Inflammatory macrophage treated with lipopolysaccharide for 1 hour (primary cell): ENCODE data around the gene PVR.
"Not testable (repeated sequence)": the region's sequence is repeated elsewhere in the genome, so short reads cannot be mapped to it uniquely, and the experiment has no call there.

Experiments
- DNase-seq, 2 donors: peaks; one replicate each; pipeline ENCODE4 v3.0.0-alpha.2; 2020 to 2022

Gene PVR

DNA sequence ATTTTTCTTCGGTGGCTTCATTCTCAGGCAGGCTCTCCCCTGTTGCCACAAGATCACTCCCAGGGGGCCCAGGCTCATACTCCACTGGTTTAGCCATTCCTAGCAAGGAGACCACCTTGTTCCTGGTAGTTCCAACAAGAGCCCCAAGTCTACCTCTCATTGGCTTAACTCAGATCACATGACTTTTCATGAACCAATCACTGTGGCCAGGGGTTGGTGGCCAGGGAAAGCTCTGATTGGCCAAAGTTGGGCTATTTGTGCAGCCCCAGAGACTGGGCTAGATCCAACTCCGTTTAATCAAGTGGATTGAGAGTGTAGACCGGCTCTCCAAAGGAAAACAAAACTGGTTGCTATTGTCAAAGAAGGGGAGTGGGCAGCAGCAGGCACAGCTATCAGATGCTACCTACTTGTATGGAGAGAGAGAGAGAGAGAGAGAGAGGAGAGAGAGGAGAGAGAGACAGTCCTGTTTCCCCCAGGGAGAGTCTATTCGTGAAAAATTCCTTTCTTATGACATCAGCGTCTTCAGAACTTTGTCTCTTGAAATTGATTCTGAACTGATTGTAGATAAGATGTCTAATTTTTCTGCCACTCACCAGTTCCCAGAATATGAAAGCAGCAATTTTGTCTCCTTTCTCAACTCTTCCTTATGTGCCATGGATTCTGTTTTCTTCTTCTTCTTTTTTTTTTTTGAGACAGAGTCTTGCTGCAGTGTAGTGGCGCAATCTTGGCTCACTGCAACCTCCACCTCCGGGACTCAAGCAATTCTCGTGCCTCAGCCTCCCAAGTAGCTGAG is 33.5 kb downstream of the PVR start:
- peak; percentile 38 to 40 for DNase-seq

DNA sequence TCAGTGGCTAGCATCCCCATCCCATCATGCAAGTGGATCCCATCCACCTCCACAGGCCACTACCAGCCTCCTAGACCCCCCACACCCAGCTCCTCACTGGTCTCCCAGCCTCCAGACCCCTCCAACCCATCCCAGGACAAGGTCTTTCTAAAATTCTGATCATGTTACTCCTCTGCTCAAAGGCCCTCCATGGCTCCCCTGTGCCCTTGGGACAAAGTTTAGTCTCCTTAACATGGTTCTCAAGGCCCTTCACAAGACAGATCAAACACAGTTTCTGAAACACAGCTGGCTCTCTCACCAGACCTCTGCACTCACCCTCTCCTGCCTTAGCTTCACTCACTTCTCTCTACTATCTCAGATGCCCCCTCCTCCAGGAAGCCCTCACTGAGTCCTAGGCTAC is 36.8 kb downstream of the PVR start:
- no peak for DNase-seq

DNA sequence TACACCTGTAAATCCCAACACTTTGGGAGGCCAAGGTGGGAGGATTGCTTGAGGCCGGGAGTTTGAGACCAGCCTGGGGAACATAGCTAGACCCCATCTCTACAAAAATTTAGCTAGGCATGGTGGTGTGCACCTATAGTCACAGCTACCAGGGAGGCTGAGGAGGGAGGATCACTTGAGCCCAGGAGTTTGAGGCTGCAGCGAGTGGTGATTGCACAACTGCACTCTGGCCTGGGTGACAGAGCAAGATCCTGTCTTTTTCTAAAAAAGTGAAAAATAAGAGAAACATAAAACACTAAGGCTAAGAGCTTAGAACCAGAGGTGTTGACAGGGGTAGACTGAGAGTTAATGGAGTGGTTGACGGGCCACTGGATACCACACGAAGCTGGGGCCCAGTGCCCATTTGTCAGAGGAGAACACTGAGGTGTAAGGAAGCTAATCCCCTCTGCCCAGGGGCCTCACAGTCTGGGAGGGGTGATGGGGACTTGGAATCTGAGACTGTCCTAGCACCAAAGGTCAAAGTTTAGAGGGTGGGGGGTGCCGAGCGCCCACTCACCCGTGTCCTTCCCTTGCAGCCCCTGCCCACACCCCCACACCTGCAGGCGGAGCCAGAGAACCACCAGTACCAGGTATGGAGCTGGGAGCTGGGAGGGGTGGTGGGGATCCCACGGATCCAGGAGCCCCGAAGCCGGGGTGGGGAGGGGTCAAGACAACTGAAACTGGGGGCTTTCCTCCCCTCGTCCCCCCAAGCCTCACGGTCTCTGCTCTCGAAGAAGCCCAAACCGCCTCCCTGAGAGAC is 38.5 kb downstream of the PVR start:
- DNase-seq = no peak

DNA sequence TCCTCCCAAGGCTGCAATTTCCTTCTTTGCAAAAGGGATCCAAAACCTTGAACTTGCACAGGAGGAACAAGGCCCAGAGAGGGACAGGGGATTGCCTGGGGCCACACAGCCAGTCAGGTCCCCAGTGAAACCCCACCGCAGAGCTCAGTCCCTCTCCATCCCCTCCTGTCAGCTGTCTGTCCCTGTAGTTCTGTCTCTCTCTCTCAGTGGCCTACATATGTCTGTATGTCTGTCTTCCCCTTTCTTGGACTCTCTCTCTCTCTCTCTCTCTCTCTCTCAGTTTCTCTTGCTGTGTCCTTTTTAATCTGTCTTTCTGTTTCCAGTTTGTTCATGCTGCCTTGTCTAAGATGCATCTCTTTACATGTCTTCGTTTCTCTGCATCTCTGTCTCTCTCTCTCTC is 39.1 kb downstream of the PVR start:
- DNase-seq = no peak

DNA sequence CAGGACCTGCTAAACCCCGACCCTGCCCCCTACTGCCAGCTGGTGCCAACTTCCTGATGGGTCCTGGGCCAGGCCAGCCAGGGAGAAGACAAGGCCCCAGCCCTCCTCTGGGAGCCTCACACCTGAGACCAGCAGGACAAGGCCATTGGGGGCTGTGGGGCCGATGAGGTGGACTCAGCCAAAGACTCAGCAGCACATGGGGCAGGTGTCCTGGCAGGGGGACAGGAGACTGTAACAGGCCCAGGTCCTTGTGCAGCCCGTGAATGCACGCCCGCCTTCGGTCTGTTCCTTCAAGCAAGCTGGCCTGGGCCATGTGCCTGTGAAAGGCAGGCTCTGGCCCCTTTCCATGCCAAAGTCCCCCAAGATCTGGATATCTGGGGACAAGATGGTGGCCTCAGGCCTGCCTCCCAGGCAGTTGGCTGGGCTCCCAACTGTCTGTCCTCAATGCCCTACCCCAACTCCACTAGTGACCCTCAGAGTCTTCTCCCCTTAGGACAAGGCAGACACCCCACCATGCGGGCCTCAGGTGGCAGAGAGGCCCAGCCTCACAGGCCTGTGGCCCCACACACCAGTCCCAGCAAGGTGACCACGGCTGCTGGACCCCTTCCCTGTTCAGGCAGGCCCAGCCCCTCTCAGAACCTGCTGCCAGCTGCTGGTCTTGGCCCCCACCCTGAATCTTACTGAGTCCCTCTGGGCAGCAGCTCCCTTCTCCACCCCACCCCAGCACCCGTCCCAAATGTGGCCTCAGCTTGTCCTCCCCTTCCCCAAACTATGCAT is 39.9 kb downstream of the PVR start:
- DNase-seq = no peak

DNA sequence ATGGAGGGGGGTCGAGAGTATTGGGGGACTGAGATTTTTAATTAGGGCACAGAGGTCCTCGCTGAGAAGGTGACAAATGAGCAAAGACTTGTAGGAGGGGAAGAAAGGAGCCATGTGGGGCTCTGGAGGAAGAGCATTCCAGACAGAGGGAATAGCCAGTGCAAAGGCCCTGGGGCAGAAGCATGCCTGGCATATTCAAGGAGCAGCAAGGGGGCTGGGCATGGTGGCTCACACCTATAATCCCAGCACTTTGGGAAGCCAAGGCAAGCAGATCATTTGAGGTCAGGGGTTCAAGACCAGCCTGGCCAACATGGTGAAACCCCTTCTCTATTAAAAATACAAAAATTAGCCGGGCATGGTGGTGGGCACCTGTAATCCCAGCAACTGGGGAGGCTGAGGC is 40.7 kb downstream of the PVR start:
- DNase-seq = not testable (repeated sequence)

DNA sequence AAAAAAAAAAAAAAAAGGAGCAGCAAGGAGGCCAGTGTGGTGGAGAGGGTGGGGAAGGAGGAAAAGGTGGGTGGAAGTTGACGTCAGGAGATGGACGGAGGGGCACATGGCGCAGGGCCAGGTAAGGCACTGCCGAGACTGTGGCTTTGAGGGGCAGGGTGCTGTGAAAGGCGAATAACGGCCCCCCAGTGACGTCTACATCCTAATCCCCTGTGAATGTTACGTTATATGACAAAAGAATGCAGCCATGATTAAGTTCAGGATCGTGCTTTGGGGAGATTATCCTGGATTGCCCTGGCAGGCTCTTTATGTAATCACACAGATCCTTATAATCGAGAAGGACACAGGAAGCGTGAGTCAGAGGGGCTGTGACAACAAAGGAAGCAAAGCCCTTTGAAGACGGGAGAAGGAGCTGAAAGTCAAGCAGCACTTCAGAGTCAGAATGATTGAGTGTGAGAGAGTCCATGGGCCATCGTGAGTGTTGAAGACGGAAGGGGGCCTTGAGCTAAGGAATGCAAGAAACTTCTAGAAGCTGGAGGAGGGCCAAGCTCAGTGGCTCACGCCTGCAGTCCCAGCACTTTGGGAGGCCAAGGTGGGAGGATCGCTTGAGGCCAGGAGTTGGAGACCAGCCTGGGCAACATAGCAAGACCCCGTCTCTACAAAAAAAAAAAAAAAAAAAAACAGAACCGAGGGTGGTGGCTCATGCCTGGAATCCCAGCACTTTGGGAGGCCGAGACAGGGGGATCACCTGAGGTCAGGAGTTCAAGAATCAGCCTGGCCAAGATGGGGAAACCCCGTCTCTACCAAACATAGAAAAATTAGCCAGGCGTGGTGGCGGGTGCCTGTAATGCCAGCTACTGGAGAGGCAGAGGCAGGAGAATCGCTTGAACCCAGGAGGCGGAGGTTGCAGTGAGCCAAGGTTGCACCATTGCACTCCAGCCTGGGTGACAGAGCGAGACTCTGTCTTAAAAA is 41.5 kb downstream of the PVR start:
- DNase-seq = peak; percentile 64 to 75

DNA sequence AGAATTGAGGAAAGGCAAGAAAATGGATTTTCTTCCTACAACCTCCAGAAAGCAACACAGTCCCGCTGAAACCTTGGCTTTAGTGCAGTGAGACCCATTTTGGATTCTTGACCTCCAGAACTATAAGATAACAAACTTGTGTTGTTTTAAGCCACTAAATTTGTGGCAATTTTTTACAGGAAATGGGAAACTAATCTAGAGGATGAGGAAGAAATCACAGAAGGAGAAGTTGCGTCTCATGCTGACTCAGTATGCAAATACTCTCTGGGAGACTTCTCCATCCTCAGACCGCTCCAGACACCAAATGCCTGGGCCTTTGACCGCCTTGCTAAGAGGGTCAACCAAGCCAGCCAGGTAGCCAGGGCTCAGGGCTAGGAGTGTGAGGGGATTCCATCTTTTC is 42.2 kb downstream of the PVR start:
- peak; percentile 87 to 88 for DNase-seq

DNA sequence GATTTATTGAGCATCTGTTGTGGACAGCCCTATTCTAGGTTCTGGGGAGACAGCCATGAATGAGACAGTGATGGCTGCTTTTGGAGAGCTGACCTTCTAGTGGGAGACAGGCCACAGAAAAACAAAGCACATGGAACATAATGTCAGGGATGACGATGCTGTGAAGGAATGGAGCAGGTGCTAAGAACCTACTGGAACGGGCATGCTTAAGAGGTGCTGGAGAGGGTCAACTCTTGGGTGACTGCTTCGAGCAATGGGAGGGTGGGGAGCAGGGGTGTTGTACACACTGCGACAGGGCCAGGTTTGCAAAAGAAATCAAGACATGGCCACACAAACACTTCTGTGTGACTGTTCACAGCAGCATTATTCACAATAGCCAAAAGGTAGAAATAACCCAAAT is 43.2 kb downstream of the PVR start:
- no peak for DNase-seq

DNA sequence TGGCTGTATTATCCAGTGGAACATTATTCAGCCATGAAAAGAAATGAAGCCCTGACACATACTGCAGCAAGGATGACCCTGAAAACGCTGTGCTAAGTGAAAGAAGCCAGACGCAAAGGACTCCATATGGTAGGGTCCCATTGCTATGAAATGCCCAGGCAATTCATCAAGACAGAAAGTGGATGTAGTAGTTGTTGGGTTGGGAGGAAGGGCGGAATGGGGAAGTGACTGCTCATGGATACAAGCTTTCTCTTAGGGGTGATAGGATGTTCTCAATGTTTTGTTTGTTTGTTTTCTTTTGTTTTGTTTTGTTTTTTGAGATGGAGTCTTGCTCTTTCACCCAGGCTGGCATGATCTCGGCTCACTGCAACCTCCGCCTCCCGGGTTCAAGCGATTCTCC is 44.2 kb downstream of the PVR start:
- peak; percentile 42 to 46 for DNase-seq

DNA sequence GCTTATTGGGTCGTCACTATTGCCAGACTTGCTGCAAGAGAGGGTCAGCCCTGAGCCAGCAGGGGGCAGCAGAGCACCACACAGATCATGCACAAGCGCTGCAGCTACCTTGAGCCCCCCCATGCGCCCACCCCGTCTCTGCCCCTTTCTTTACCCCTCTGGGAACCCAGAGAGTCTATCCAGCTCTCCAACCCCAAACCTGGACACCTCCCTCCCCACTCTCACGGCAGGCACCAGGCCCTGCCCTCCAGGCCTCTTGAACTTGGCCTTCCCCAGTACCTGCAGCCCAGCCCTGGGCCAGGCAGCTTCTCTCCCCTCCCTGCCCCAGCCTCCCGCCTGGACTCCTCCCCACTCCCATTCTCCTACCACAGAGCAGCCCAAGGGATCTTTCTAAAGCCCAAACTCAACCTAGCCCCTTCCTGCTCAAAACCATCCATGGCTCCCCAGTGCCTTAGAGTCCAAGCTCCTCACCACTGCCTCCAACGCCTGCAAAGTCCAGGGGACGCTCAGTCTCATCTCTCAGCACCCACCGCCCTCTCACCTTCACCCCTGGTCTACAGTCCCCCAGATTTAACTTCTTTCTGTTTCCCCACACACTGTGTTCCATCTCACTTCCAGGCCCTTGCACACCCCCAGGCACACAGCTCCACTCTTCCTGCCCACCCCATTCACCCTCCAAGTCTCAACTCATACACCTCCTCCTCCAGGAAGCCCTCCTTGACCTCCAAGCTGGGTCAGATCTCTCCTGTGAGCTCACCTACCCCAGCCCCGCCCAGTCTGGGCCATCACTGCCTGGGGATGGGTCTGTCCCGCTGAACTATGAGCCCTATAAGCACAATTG is 45.8 kb downstream of the PVR start:
- DNase-seq = peak in 1 of 2 donors; percentile 76

DNA sequence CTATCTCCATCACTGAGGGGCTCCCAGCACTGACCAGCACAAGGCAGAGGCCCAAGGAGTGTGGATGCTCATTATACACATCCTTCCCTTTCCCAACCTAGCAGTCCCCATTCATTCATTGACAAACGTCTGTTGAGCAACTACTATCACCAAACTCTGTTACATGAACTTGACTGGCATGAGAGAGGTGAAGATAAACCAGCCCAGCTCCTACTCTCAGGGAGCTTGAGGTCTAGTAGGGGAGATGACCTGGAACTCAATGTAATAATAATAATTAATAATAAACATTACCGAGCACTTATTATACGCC is 46.4 kb downstream of the PVR start:
- DNase-seq = no peak

DNA sequence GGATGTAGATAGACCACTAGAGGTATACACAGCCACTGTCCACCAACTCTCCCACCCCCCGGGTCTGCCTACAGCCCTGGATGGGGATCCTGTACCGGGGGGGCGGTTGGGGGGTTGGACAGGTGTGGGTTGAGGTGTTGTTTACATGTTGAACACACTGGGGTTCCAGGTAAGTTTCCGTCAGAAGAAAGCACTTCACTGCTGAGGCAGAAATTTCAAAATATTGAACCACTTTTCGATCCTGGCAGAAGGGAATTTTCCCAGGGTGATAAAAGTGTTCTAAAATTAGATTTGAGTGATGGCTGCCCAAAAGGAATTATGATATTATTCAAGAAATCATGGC is 48.6 kb downstream of the PVR start:
- peak; percentile 14 to 24 for DNase-seq

DNA sequence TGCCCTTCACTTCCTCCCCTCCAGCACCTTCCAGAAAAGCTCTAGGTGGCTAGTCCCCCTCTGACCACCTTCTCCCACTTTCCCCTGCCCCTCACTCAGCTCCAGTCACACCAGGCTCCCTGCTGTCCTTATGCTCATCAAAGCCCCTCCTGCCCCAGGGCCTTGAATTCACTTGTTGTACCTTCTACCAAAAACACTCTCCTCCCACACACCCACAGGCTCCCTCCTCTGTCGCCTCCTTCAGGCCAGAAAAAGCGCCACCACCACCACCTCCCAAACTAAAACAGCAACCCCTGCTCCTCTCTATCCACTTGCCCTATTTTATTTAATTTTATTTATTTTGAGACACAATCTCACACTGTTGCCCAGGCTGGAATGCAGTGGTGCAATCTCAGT is 50.5 kb downstream of the PVR start:
- DNase-seq = peak in 1 of 2 donors; percentile 37

DNA sequence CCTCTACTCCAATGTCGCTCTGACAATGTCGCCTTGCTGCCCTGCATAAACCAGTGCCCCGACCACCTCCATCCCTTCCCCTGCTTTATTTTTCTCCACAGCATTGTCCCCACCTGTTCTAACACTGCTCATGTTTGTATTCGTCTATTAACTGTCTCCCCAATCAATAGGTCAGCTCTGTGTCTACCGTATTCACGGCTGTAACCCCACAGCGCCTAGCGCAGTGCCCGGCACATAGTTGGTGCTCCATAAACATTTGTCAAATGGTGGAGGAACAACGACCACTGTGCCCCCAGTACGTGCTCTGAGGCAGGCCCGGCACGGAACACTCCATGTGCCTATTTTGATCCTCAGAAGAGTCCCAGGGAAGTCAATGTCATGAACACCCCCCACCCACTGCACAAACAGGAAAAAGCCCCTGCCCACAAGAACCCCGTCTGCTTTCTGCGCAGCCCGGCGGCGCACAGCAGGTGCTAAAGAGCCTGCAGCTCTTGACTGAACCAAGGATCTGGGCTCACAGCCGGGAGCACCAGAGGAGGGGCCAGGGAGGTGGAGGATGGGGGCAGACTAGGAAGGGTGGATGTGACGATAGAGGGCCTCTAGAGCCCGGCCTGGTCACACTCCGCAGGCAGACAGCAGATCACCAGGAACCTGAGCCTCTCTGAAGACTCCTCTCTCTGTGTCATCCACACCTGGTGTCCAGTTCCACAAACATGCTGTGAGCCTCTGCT is 53.4 kb downstream of the PVR start:
- DNase-seq = no peak

DNA sequence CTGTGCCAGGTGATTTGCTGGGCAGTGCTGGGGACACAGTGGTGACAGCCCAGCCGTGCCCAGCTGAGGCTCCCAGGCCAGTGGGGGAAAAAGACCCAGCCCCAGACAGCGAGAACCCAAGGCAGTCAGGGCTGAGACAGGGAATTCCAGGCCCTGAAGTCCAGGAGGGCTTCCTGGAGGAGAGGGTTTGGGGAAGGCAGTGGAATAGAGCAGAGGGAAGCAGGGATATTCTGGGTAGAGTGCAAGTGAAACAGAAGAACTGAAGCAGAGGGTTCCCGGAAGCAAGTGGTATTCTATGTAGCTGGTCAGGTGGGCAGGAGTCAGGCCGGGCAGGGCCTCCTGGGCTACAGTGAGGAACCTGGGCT is 53.9 kb downstream of the PVR start:
- DNase-seq = no peak

DNA sequence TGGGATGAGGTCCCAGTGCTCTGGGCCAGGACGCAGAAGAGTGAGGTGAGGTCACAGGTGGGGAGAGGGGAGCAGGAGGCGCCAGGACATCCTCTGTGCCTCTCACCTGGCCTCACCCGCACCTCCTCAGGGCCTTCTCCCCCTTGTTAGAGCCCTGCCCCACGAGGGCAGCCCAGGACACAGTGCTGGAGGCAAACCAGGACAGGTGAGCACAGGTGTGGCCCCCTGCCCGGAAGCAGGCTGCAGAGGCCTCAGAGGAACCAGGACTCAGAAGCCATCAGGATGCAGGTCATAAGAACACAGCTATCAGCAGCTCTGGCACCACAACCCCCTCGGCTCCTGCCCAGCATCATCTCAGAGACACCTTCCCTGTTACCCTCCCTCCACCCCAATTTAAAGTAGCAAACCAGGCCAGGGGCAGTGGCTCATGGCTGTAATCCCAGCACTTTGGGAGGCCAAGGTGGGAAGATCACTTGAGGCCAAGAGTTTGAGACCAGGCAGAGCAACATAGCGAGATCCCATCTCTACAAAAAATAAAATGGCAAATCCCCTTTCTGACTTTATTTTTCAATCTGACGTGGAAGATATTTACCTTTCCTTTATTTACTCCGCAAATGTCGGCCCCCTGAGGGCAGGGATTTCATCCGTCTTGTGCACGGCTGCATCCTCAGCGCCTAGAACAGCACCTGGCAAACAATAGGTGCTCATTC is 54.9 kb downstream of the PVR start, which contains the start of gene CEACAM16:
CEACAM16 (plus strand) TSS at position 660 of the 710 bp plus-strand sequence. CDS start 2,306 bp downstream, outside the sequence.
- DNase-seq = no peak

DNA sequence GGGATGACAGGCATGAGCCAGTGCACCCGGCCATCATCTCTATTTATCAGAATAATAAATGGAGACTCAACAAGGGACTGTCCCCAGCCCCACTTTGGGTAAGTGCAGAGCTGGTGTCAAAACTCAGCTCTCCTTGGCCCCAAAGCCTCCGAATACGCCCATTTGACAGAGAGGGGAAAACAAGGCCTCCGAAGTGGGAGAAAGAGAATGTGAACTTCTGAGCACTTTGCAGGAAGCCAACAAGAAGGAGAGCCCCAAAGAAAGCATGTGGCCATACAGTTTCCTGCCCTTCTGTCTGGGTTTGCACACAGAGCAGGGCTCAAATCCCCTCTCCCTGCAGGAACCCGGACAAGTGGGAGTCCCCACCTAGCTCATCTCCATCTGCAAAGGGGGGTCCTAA is 56.8 kb downstream of the PVR start:
- no peak for DNase-seq

DNA sequence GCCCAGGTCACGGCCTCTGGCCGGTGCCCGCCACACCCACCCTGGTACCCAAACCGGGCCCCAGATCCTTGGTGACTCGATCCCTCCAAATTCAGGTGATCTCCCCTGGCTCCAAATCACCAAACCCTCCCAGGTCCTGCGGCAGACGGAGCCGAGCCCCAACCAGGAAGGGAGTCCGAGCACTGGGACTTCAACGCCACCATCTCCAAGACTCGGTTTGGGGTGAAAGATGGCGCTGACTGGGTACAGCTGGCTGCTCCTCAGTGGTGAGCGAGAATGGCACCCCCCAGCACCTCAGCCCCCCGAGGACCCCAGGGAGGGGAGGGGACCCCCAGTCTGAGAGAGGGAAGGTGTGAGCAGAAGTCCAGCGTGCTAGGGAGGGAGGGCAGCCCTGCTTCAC is 57.5 kb downstream of the PVR start:
- no peak for DNase-seq

DNA sequence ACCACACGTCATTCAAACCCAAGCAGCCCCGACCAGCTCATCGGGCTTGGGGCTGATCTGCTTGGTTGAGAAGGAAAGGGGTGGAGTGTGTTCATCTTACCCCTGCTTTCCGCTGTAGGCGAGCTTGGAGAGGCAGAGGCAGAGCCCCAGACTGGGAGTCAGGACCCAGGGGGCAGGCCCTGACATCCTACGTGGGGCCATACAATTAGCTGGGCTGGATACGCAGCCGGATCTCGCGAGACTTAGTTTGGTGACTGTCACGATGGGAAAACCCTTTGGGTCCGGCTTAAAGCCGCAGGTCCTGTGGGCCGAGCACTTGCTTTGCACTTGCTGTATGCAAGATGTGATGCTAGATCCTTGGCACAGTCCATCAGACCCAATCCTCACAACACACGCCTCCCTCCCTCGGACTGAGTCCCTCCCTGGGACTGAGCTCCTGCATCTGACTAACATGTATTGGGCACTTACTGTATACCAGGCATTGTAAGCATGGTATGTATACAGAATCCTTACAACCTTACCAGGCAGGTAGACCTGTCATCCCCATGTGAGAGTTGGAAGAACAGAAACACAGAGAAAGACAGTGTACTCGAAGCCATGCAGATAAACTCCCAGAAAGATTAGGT is 59.0 kb downstream of the PVR start:
- no peak for DNase-seq
